GM23248 (cell line): ENCODE data around the gene ERBB4.

Experiments
- EZH2 ChIP-seq: fragments of 200-600 bp; sonication (generic); IDR thresholded peaks from 2 replicates; pipeline ENCODE4 v1.6.1; 2018; ENCODE audit warnings: antibody characterized with exemption, mild to moderate bottlenecking; ENCODE audit not compliant: insufficient read depth, poor library complexity, severe bottlenecking
- EZH2phosphoT487 ChIP-seq: fragments of 200-600 bp; sonication (generic); IDR thresholded peaks from 2 replicates; pipeline ENCODE4 v1.6.1; 2018; ENCODE audit warnings: antibody characterized with exemption, moderate library complexity, mild to moderate bottlenecking, low read depth; ENCODE audit not compliant: insufficient read depth

DNA sequence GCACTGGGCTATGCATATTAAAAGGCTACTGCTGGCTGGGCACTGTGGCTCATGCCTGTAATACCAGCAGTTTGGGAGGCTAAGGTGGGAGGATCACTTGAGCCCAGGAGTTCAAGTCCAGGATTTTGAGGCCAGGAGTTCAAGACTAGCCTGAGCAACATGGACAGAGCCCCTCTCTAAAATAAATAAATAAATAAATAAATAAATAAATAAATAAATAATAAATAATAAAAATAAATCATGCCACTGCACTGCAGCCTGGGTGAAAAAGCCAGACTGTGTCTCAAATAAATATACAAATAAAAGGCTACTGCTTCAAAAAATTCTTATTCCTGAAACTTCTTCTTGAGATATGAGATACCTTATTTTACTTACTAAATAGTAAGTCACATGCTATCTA is 439.6 kb downstream of the ERBB4 start:
- TF ChIP-seq EZH2phosphoT487 = no peak
- no peak for TF ChIP-seq EZH2
